Inflammatory macrophage treated with lipopolysaccharide for 1 hour (primary cell): ENCODE data around the gene TMEM191C.
"Not testable (repeated sequence)": the region's sequence is repeated elsewhere in the genome, so short reads cannot be mapped to it uniquely, and the experiment has no call there.

Experiments
- DNase-seq, 2 donors: peaks; one replicate each; pipeline ENCODE4 v3.0.0-alpha.2; 2020 to 2022

Gene TMEM191C

GRCh38 chr22:21446128-21446826 lies 20.9 kb upstream of the TMEM191C start:
- DNase-seq = no peak

DNA sequence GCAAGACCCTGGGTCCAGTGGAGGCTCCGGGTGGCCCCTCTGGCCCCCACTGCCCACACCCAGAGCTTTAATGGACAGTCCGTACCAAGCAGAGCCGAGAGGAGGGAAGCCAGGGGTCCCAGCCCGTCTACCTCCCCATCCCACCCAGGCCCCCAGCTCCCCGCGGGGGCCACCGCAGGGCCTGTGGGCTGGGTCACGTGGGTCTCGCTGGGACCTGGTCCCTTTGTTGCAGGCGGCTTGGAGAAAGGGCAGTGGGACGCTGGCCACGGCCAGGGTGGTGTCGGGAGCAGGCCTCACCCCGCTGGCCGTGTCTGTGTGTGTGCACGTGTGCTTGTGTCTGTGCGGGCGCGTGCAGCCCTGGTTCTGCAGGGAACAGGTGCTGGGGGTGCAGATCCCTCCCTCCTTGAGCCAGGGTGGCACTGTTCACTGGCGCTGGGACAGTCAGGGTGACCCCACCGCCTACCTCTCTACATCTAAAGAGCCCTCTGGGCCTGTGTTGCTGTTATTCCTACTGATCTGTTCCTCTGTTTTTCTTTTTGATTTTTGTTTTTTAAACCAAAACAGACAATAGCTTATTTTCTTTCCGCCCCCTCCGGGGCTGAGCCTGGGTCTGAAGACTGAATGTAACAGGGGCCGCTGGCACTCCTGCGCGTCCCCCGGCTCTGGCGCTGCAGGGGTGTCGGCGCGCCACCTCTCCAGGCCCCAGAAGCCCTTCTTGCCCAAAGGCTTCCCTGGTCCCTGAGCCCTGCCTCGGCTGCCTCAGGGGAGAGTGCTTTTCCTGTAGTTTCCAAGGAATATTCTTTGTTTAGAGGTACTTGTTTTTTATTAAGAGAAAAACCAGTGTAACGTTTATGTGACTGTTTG lies 20.1 kb upstream of the TMEM191C start:
- DNase-seq = no peak

GRCh38 chr22:21447694-21448402 lies 19.3 kb upstream of the TMEM191C start:
- DNase-seq = no peak

DNA sequence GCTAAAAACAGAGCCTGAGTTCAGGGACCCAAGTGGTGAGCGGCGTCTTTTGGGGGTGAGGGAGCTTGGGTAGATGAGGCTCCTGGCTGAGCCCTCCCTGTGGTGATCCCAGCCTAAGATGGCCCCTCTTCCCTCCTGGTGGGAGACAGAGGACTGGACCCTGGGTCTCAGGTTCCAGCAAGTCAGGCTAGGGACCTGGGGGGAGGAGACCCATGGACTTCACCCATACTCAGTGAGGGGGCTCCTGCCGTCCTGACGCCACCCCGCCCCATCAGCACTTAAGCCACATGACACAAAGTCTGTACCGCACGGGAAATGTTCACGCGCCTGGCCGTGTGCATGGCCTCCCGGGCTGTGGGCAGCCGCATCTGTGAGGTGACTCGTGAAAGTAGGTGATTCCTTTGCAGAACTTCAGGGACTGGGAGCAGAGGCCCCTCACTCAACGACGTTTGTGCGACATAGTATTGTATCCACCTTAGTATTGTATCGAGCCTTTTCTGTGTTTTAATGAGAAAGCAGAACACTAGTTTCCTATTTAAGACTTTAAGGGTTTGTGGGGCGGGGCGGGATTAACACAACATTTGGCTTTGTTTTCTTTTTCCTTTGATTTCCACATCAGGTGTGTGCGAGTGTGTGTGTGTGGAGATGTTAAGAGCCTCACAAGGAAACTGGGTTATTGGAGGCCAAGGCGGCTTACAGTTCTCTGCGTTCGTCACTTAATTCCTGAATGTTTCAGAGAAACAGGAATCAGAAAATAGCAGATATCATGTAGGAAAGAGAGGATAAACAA lies 18.4 kb upstream of the TMEM191C start:
- DNase-seq = no peak

- DNase-seq = no peak
Measured at GRCh38 chr22:21449531-21450319, 17.5 kb upstream of the TMEM191C start.

DNA sequence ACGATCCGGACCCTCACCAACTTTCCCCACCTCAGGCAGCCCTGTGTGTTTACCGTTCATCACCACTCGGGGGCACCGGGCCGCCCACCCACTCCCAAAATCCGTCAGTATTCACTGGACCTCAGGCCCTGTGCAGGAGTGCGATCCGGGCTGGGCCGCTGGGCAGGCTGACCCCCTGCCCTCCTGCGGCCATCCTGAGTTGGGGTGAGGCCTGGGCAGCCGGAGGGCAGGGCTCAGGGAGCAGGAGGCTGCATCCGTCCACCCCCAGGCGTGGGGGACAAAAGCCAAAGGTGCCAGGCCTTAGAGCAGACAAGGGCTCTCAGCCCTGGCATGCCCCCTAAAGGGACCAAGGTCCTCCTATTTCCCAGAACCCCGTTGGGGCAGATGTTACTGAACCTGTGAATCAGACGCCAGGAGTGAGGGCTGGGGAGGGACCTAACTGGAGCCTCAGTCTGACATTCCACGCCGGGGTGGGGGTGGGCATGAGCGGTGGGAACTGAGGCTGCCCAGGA lies 16.8 kb upstream of the TMEM191C start:
- no peak for DNase-seq

DNA sequence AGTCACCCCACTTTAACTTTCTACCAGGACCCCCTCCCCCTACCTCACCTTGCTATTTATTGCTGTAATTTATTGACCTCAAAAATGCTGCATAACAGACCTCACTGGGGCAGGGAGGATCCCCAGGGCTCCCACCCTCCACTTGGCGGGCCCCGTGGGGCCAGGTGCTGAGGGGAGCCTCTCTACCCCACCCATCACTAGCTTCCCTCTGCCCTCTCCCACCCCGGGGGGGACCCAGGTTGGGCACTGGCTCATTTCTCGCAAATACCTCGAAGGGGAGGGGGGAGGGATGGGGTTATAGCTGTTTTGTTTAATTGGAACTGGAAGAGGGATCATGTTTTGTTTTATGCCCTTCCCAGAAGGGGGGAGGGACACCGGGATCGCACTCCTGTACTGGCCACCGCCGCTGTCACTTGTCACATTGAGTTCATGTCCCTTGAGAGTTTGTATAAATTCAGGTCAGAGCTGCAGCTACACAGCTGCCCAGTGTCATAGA lies 16.3 kb upstream of the TMEM191C start:
- no peak for DNase-seq

- DNase-seq = no peak
Measured at GRCh38 chr22:21451545-21452520, 15.4 kb upstream of the TMEM191C start.

GRCh38 chr22:21452666-21453065 lies 14.5 kb upstream of the TMEM191C start:
- not testable (repeated sequence) for DNase-seq

GRCh38 chr22:21454998-21455333 lies 12.2 kb upstream of the TMEM191C start:
- not testable (repeated sequence) for DNase-seq

GRCh38 chr22:21455334-21456089 lies 11.7 kb upstream of the TMEM191C start:
- DNase-seq = no peak

DNA sequence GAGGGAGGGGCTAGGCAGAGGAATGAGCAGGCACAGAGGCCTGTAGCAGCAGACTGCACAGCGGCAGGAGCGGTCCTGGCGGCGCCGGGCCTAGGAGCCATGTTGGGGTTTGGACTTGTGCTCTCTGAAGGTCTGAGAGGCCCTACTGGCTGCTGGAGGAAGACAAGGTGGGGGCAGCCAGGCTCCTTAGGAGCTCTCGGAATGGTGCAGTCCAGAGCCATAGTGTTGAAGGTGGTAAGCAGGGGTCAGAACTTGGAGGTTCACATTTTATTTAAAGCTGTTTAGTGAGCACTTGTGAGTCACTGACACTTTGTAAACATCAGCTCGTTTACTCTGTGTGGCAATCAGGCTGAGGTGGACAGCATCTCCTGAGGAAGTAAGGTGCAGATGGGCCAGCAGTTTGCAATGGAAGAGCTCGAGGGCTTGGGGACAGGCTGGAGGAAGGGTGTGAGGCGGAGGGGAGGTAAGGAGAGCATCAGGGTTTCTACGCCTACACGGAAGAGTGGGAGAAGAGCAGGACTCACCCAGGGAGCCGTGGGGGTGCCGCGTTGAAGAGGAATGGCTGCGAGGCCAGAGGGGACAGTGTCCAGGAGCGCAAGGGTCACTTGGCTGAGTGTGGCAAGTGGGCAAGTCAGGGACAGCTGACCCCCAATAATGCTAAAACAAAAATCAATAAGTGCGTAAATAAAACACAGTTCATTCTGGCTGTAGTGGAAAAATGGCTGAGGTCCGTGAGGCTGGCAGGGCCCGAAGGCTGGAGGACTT lies 10.0 kb upstream of the TMEM191C start:
- no peak for DNase-seq

- DNase-seq = not testable (repeated sequence)
Measured at GRCh38 chr22:21462672-21463071, 4.5 kb upstream of the TMEM191C start.

- peak; percentile 89 to 91 for DNase-seq
Measured at GRCh38 chr22:21468194-21469096, 1.3 kb downstream of the TMEM191C start.

DNA sequence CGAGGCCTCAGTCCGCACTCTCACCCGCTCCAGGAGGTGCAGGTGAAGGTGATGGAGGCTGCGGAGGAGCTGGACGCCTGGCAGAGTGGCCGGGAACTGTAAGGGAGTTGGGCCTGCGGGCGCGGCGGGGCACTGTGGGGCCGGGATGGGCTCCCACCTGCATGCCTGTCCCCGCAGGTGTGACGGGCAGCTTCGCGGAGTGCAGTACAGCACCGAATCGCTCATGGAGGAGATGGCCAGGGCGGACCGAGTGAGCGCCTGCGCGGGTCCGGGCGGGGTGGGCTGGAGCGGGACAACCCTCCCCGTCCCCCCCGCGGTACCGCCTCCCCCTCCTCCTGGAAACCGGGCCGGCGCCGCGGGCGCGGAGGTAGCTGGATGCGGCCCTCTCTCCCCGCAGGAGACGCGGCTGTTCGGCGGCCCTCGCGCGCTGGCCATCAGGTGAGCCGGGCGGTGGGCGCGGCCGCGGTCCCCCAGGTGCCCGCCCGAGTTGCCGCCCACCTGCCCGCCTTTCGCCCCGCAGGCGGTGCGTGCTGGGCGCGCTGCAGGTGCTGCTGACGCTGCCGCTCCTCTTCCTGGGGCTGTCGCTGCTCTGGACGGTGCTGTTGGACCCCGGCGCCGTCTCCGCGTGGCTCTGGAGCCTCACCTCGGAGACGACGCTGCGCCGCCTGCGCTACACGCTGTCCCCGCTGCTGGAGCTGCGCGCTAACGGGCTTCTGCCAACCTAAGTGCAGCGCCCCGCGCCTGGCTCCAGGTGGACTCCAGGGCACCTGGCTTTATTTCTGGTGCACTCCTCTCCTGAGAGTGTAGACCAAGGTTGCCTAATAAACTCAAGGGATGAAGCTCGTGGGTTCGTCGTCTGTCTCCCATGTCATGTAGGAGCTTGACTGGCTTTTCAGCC lies 2.2 kb downstream of the TMEM191C start:
- DNase-seq = not testable (repeated sequence)

DNA sequence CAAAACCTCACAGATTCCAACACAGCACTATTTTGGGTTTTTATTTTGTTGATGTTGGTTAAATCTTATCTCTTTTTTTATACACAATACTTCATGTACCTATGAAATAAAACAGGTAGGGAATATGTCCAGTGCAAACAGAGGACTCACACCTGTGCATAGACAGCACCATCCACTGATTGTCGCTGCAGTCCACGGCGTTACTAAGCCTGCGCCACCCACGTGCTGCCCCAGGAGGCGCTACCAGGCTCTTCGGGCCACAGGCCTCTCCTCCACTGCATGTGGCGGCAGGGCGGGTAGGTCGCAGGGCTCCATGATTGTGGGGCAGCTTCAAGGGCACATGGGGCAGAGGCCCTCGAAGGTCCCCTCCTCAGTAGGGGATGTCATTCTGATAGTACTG lies 5.8 kb downstream of the TMEM191C start:
- DNase-seq = not testable (repeated sequence)
